ENCODE data around the gene INPP5D.

INPP5D gene

DNA sequence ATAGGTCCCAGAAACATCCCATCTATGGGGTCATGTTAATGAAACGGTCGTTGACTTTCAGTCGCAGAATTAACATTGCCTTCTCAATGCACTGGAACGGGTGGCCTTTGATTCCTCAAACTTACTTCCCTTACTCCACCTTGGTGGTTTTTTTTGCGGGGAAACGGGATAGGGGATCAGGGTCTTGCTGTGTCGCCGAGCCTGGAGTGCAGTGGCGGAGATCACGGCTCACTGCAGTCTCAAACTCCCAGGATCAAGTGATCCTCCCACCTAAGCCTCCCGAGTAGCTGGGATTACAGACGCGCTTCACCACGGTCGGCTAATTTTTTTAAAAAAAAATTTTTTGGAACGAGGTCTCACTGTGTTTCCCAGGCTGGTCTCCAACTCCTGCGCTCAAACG is 192.1 kb downstream of the INPP5D start:
- peaks cover 40% of the 10 kb centered on the region for H3K36me3 ChIP-seq (ENCODE audit: insufficient read depth, low read length)
- peaks cover 26% of the 10 kb centered on the region for H3K4me1 ChIP-seq (ENCODE audit: insufficient read depth, low read length, severe bottlenecking)
- H4K20me1 ChIP-seq (ENCODE audit: insufficient read depth, low read length) = no peaks in the 10 kb centered on the region
- TF ChIP-seq, protein P1, sequence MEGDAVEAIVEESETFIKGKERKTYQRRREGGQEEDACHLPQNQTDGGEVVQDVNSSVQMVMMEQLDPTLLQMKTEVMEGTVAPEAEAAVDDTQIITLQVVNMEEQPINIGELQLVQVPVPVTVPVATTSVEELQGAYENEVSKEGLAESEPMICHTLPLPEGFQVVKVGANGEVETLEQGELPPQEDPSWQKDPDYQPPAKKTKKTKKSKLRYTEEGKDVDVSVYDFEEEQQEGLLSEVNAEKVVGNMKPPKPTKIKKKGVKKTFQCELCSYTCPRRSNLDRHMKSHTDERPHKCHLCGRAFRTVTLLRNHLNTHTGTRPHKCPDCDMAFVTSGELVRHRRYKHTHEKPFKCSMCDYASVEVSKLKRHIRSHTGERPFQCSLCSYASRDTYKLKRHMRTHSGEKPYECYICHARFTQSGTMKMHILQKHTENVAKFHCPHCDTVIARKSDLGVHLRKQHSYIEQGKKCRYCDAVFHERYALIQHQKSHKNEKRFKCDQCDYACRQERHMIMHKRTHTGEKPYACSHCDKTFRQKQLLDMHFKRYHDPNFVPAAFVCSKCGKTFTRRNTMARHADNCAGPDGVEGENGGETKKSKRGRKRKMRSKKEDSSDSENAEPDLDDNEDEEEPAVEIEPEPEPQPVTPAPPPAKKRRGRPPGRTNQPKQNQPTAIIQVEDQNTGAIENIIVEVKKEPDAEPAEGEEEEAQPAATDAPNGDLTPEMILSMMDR (IDR thresholded peaks at IDR 0.05; ENCODE audit: low read length) = no peak
- H3K4me3 ChIP-seq (ENCODE audit: low read depth, low read length, poor library complexity, severe bottlenecking) = peak overlapping the region; percentile 80
- no peak overlapping the region for H2AFZ ChIP-seq (ENCODE audit: low read length)
- H3K9me3 ChIP-seq (ENCODE audit: low read length) = no peaks in the 10 kb centered on the region
- peaks cover 32% of the 10 kb centered on the region for H3K79me2 ChIP-seq (ENCODE audit: insufficient read depth, low read length)
- H3K27ac ChIP-seq (ENCODE audit: low read depth, low read length, poor library complexity, severe bottlenecking) = no peak overlapping the region
- H3K4me2 ChIP-seq (ENCODE audit: low read length) = peak overlapping the region; percentile 85
- peak overlapping the region; percentile 78 for H3K9ac ChIP-seq (ENCODE audit: low read length)
- H3K9me2 ChIP-seq (ENCODE audit: low read depth, low read length) = no peaks in the 10 kb centered on the region
- H3K27me3 ChIP-seq (ENCODE audit: insufficient read depth, low read length) = no peaks in the 10 kb centered on the region
- no peaks in the 10 kb centered on the region for H3F3A ChIP-seq (ENCODE audit: insufficient read depth, low read length)

DNA sequence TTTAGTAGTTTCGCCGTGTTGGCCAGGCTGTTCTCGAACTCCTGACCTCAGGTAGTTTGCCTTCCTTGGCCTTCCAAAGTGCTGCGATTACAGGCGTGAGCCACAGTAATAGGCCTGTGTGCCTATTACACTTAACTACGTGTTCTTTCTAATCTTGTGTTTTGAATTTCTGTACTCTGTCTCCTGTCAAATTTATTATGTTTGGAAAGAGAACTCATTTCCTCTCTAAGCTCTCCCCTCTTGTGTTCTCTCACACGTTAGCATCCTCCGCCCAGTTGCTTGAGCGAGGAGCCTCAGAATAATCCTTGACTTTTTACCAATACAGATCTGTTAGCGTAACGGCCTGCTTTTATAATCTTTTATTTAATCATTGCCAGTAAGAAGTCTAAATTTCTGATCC is 195.0 kb downstream of the INPP5D start:
- peaks cover 67% of the 10 kb centered on the region for H3K36me3 ChIP-seq (ENCODE audit: insufficient read depth, low read length)

DNA sequence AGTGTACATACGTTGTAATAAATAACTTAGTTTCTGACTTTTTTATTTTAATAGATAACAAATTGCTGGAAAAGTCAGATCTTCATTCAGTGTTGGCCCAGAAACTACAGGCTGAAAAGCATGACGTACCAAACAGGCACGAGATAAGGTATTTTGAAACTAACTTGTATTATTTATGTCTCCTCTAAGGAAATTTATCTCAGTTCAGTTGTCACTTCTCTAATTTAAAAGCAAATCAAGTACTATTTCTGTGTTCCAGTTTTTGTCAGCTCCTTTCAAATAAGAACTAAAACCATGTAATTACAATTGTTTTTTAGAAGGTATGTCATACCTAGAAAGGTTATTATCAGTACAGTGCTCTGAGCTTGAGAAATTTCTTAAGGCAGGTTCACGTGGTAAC is 195.9 kb downstream of the INPP5D start:
- Histone ChIP-seq H3K4me1 (ENCODE audit: insufficient read depth, low read length, severe bottlenecking) (peaks cover 22% of the 10 kb centered on the region), H4K20me1 (ENCODE audit: insufficient read depth, low read length) (no peaks in the 10 kb centered on the region)

More for the DNA sequence above, 195.0 kb downstream of the INPP5D start:
- H3K9me3 ChIP-seq (ENCODE audit: low read length) = no peaks in the 10 kb centered on the region
- peaks cover 26% of the 10 kb centered on the region for H3K4me1 ChIP-seq (ENCODE audit: insufficient read depth, low read length, severe bottlenecking)
- H4K20me1 ChIP-seq (ENCODE audit: insufficient read depth, low read length) = no peaks in the 10 kb centered on the region
- no peak overlapping the region for H3K27ac ChIP-seq (ENCODE audit: low read depth, low read length, poor library complexity, severe bottlenecking)
- no peak overlapping the region for H2AFZ ChIP-seq (ENCODE audit: low read length)
- no peaks in the 10 kb centered on the region for H3F3A ChIP-seq (ENCODE audit: insufficient read depth, low read length)
- TF ChIP-seq, protein P1 (IDR thresholded peaks at IDR 0.05; ENCODE audit: low read length) = no peak
- TF ChIP-seq EZH2 (IDR thresholded peaks at IDR 0.05; ENCODE audit: borderline replicate concordance, low read length) = no peak
- H3K9ac ChIP-seq (ENCODE audit: low read length) = no peak overlapping the region
- no peaks in the 10 kb centered on the region for H3K9me2 ChIP-seq (ENCODE audit: low read depth, low read length)
- peaks cover 32% of the 10 kb centered on the region for H3K79me2 ChIP-seq (ENCODE audit: insufficient read depth, low read length)
- no peaks in the 10 kb centered on the region for H3K27me3 ChIP-seq (ENCODE audit: insufficient read depth, low read length)
- H3K4me3 ChIP-seq (ENCODE audit: low read depth, low read length, poor library complexity, severe bottlenecking) = no peak overlapping the region
- H3K4me2 ChIP-seq (ENCODE audit: low read length) = no peak overlapping the region

More for the DNA sequence above, 195.9 kb downstream of the INPP5D start:
- TF ChIP-seq, protein P1 (IDR thresholded peaks at IDR 0.05; ENCODE audit: low read length) = no peak
- no peak for TF ChIP-seq EZH2 (IDR thresholded peaks at IDR 0.05; ENCODE audit: borderline replicate concordance, low read length)
- H3K27me3 ChIP-seq (ENCODE audit: insufficient read depth, low read length) = no peaks in the 10 kb centered on the region
- H3K9me3 ChIP-seq (ENCODE audit: low read length) = no peaks in the 10 kb centered on the region
- H3K9me2 ChIP-seq (ENCODE audit: low read depth, low read length) = no peaks in the 10 kb centered on the region
- no peak overlapping the region for H3K27ac ChIP-seq (ENCODE audit: low read depth, low read length, poor library complexity, severe bottlenecking)
- H3K36me3 ChIP-seq (ENCODE audit: insufficient read depth, low read length) = peaks cover 75% of the 10 kb centered on the region
- no peak overlapping the region for H3K4me3 ChIP-seq (ENCODE audit: low read depth, low read length, poor library complexity, severe bottlenecking)
- peaks cover 32% of the 10 kb centered on the region for H3K79me2 ChIP-seq (ENCODE audit: insufficient read depth, low read length)
- no peak overlapping the region for H3K9ac ChIP-seq (ENCODE audit: low read length)
- no peak overlapping the region for H2AFZ ChIP-seq (ENCODE audit: low read length)
- H3F3A ChIP-seq (ENCODE audit: insufficient read depth, low read length) = no peaks in the 10 kb centered on the region
- H3K4me2 ChIP-seq (ENCODE audit: low read length) = no peak overlapping the region

Data from OCI-LY1 (cell line).